Measurements from ENCODE around the gene CARD11. TPM values are rescaled to one million over a fixed set of nuclear protein-coding genes. Genes with fewer than 3 reads are reported as not detected.

Gene CARD11
- total RNA-seq, 1 donor from 2014 or later = 11.0 TPM

DNA sequence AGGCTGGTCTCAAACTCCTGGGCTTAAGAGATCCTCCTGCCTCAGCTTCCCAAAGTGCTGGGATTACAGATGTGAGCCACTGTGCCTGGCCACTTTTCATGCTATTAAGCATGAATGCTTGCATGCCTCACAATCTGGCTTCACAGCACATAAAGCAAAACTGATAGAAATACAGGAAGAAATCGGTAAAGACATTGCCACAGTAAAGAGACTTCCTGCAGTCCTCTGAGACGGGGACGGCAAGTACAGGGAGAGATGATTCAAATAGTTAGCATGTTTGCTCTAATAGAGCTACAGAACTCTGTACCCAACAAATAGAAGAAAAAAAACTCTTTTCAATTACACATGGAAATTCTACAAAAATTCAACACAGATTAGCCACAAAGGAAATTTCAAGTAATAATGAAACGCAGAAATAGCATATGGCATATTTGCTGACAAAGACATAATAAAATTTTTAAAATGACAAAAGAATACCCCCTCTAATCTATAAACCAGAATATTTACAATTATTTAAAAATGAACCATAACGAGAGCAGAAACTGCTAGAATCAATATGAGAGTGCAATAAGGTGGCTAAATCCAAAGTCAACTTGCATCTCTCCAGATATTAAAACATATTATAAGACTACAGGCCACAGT is 32.3 kb downstream of the CARD11 start:
- Mint-ChIP-seq H3K36me3 (ENCODE audit: insufficient read depth) (peaks cover 2% of the 10 kb centered on the region), H3K9me3 (ENCODE audit: low read depth) (peaks cover 4% of the 10 kb centered on the region), H3K4me3 (ENCODE audit: low read depth) (no peak overlapping the region), H3K27me3 (peaks cover 3% of the 10 kb centered on the region), H3K27ac (no peak overlapping the region), H3K4me1 (ENCODE audit: low read depth) (peaks cover 2% of the 10 kb centered on the region)
- TF ChIP-seq, protein P1, sequence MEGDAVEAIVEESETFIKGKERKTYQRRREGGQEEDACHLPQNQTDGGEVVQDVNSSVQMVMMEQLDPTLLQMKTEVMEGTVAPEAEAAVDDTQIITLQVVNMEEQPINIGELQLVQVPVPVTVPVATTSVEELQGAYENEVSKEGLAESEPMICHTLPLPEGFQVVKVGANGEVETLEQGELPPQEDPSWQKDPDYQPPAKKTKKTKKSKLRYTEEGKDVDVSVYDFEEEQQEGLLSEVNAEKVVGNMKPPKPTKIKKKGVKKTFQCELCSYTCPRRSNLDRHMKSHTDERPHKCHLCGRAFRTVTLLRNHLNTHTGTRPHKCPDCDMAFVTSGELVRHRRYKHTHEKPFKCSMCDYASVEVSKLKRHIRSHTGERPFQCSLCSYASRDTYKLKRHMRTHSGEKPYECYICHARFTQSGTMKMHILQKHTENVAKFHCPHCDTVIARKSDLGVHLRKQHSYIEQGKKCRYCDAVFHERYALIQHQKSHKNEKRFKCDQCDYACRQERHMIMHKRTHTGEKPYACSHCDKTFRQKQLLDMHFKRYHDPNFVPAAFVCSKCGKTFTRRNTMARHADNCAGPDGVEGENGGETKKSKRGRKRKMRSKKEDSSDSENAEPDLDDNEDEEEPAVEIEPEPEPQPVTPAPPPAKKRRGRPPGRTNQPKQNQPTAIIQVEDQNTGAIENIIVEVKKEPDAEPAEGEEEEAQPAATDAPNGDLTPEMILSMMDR (IDR thresholded peaks at IDR 0.05; ENCODE audit: unreplicated experiment) = no peak
- DNase-seq (ENCODE audit: low spot score, unreplicated experiment) = no peak

DNA sequence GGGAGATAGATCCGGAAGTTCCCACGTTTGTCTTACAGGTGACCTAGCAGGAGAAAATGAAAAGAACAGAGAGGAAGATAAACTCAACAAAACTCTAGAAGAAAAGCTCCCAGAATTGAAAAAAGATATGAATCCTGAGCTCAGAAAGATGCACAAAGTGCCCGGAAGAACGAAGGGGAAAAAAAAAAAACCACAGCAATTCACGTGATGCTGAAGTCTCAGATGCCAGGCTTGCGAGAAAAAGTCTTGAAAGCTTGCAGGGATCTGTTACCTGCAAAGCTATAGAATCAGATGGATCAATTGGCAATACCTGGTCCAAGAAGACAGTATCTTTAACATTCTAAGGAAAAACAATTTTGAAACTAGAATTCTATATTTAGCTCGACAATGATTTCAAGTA is 33.5 kb downstream of the CARD11 start:
- TF ChIP-seq, protein P1 (IDR thresholded peaks at IDR 0.05; ENCODE audit: unreplicated experiment) = no peak
- no peak for DNase-seq (ENCODE audit: low spot score, unreplicated experiment)
- Mint-ChIP-seq H3K27me3 (peaks cover 3% of the 10 kb centered on the region), H3K4me3 (ENCODE audit: low read depth) (no peak overlapping the region), H3K9me3 (ENCODE audit: low read depth) (peaks cover 4% of the 10 kb centered on the region), H3K36me3 (ENCODE audit: insufficient read depth) (peaks cover 2% of the 10 kb centered on the region), H3K27ac (no peak overlapping the region), H3K4me1 (ENCODE audit: low read depth) (peaks cover 2% of the 10 kb centered on the region)

DNA sequence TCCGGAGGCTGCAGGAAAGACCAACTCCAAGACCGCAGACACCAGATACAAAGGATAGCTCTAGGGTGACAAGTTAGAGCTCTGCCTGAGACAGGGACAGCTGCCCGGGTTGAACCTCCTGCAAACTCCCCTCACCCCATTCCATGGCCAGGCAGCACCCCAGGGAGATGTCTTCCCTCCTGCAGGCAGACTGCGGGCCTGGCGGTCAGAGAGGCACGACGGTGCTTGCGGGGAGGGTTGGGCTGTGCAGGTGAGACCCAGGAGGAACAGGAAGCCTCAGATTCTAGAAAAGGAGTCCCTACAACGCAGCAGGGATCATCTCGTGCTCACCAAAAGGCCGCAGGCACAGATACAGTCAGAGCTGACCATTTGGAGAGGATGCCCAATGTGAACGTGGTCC is 34.6 kb downstream of the CARD11 start:
- Mint-ChIP-seq H3K27me3 (peaks cover 3% of the 10 kb centered on the region), H3K4me1 (ENCODE audit: low read depth) (peaks cover 2% of the 10 kb centered on the region), H3K4me3 (ENCODE audit: low read depth) (no peak overlapping the region), H3K36me3 (ENCODE audit: insufficient read depth) (peaks cover 2% of the 10 kb centered on the region), H3K27ac (no peak overlapping the region), H3K9me3 (ENCODE audit: low read depth) (peaks cover 4% of the 10 kb centered on the region)
- TF ChIP-seq, protein P1 (IDR thresholded peaks at IDR 0.05; ENCODE audit: unreplicated experiment) = no peak
- no peak for DNase-seq (ENCODE audit: low spot score, unreplicated experiment)

DNA sequence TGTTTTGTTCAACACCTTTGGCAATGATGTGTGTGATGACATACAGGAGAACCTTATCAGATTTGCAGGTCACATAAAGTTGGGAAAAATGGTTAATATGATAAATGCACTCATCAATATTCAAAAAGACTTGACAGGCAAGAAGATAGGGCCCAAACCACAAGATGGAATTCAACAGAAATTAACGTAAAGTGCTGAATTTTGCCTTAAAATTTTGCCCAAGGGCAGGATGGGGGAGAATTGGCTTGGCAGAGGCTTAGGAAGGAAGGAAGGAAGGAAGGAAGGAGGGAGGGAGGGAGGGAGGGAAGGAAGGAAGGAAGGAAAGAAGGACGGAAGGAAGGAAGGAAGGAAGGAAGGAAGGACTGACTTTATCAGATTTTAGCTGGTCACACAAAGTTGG is 35.3 kb downstream of the CARD11 start:
- DNase-seq (ENCODE audit: low spot score, unreplicated experiment) = no peak
- TF ChIP-seq, protein P1 (IDR thresholded peaks at IDR 0.05; ENCODE audit: unreplicated experiment) = no peak
- Mint-ChIP-seq H3K4me3 (ENCODE audit: low read depth) (no peak overlapping the region), H3K4me1 (ENCODE audit: low read depth) (peaks cover 2% of the 10 kb centered on the region), H3K9me3 (ENCODE audit: low read depth) (peaks cover 4% of the 10 kb centered on the region), H3K27ac (no peak overlapping the region), H3K36me3 (ENCODE audit: insufficient read depth) (peaks cover 2% of the 10 kb centered on the region), H3K27me3 (peaks cover 3% of the 10 kb centered on the region)

DNA sequence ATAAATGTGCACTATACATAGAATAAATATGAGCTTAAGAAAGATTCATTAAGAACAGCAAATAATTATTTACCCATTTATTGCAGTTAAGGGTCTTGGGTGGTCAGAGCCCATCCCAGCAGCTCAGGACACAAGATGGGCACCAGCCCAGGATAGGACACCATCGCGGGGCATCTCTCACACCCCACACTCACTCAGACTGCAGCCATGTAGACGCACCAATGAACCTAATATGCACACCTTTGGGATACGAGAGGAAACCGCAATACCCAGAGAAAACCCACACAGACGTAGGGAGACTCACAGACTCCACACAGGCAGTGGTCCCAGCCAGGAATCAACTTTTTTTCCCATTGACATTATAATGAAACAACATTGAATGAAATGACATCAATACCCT is 36.0 kb downstream of the CARD11 start:
- TF ChIP-seq, protein P1 (IDR thresholded peaks at IDR 0.05; ENCODE audit: unreplicated experiment) = no peak
- Mint-ChIP-seq H3K36me3 (ENCODE audit: insufficient read depth) (peaks cover 2% of the 10 kb centered on the region), H3K27ac (no peak overlapping the region), H3K4me3 (ENCODE audit: low read depth) (no peak overlapping the region), H3K27me3 (peaks cover 3% of the 10 kb centered on the region), H3K9me3 (ENCODE audit: low read depth) (peaks cover 4% of the 10 kb centered on the region), H3K4me1 (ENCODE audit: low read depth) (peaks cover 2% of the 10 kb centered on the region)
- no peak for DNase-seq (ENCODE audit: low spot score, unreplicated experiment)

All from progenitor cell of endocrine pancreas (in vitro differentiated cells).